Measurements from ENCODE around the gene TYK2.
"Not testable (repeated sequence)": the region's sequence is repeated elsewhere in the genome, so short reads cannot be mapped to it uniquely, and the experiment has no call there.

The TYK2 gene

DNA sequence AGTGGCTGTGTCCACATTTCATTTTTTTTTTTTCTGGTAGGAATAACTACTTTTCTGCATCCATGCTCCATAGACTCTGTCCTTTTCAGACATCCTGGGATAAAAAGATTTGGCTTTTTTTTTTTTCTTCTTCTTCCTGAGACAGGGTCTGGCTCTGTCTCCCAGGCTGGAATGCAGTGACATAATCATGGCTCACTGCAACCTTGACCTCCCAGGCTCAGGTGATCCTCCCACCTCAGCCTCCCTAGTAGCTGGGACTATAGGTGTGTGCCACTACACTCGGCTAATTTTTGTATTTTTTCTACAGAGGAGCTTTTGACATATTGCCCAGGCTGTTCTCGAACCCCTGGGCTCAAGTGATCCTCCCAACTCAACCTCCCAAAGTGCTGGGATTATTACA lies 36.9 kb downstream of the TYK2 start:
- H3K4me3 ChIP-seq (ENCODE audit: low read depth, low read length), result no peak overlapping the region
- DNase-seq (ENCODE audit: low read depth), result no peak
- no peak for TF ChIP-seq CTCF (IDR thresholded peaks at IDR 0.05; ENCODE audit: low read depth, low read length, missing control alignments)

GRCh38 chr19:10339977-10340376 lies 40.4 kb downstream of the TYK2 start:
- TF ChIP-seq CTCF (IDR thresholded peaks at IDR 0.05; ENCODE audit: low read depth, low read length, missing control alignments), result no peak
- DNase-seq (ENCODE audit: low read depth), result no peak

DNA sequence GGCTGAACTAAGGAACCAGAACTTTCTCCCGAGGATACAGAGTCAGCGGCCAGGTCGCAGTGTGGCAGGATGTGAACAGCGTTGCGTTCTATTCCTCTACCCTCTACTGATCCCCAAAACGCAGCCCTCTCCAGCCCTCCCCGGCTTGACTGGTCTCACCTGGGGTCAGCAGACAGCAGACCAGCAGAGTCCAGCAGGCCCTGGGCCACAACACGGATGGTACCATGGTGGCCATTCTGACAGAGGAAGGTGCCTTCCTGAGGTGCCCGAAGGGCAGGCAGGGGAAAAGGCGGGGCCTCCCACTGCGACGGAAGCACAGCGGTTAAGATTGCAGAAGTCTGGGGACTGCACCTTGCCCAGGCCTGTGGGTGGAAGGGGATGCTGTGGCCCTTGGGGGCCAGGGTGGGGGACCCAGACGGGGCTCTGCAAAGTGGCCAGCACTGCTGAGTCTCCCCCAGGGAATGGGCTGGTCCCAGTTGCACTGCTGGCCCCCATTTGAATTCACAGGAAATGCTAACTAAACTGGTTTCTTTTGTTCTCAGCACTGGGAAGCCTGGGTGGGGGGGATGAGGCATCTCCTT lies 40.9 kb downstream of the TYK2 start, which contains the start of gene ICAM3:
Gene ICAM3 (minus strand): TSS at position 245 of the 581 bp plus-strand sequence. CDS start 10 bp downstream, at position 235.
- H3K4me3 ChIP-seq (ENCODE audit: low read depth, low read length), result peak within 1 kb of the TSS; percentile 69
- no peak for TF ChIP-seq CTCF (IDR thresholded peaks at IDR 0.05; ENCODE audit: low read depth, low read length, missing control alignments)
- DNase-seq (ENCODE audit: low read depth), result peak; percentile 45

More at GRCh38 chr19:10339977-10340376, 40.4 kb downstream of the TYK2 start:
- peak overlapping the region; percentile 69; the same call in 1 of the 2 replicates for H3K4me3 ChIP-seq (ENCODE audit: low read depth, low read length)

DNA sequence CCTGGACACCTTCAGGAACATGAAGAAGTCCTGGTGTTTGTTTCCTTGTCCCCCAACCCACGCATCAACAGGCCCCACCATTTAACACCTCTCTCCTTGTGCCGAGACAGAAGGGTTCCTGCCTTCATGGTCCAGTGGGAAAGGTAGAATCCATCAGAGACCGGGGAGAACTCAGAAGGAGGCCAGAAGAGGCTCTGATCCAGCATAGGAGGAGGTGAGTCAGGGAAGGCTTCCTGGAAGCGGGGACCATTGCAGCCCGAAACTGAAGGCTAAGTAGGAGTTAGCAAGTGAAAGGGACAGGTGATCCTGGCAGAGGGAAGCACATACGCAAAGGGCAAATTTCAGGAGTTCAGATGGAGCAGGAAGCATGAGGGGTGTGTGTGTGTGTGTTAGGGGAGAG lies 41.4 kb downstream of the TYK2 start:
- DNase-seq (ENCODE audit: low read depth), result no peak
- no peak for TF ChIP-seq CTCF (IDR thresholded peaks at IDR 0.05; ENCODE audit: low read depth, low read length, missing control alignments)
- H3K4me3 ChIP-seq (ENCODE audit: low read depth, low read length), result peak overlapping the region; percentile 69

- H3K4me3 ChIP-seq (ENCODE audit: low read depth, low read length); DNase-seq (ENCODE audit: low read depth): not testable (repeated sequence)
Measured at GRCh38 chr19:10336725-10337124, 43.6 kb downstream of the TYK2 start.

GRCh38 chr19:10335352-10335985 lies 44.9 kb downstream of the TYK2 start:
- H3K4me3 ChIP-seq (ENCODE audit: low read depth, low read length), result no peak overlapping the region
- no peak for TF ChIP-seq CTCF (IDR thresholded peaks at IDR 0.05; ENCODE audit: low read depth, low read length, missing control alignments)

DNA sequence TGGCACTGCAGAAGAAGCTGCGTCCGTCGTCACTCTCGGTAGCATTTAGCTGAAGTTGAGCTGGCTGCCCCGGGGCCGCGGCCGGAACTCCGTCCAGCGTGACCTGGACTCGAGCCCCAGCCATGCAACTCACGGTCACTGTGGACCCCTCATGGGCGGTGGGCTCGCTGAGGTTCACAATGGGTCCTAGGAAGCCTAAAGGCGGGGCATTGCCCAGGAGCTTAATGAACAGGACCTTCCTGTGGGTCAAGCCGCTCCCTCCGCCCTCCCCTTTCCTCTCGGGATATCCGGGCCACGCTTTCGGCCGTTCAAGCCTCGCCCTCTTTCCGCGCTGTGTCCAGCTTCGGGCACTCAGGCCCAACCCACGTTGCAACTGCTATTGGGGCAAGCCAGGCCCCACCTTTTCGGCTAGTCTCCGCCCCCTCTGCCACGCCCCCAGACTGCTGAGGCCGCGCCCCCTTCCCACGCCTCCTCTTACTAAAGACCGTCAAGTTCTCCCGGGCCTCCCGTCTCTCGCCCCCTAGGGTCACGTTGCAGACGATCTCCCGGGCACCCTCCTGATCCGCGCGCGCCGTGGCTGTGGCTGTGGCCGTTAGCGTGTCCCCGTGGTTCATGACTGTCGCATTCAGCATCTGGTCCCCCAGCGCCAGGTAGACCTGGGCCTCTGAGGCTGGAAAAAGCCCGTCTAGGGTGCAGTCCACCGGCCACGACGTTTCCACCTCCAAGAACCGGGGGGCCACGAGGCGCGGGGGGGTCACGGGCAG lies 45.6 kb downstream of the TYK2 start:
- no peak for TF ChIP-seq CTCF (IDR thresholded peaks at IDR 0.05; ENCODE audit: low read depth, low read length, missing control alignments)
- no peak overlapping the region for H3K4me3 ChIP-seq (ENCODE audit: low read depth, low read length)
- DNase-seq (ENCODE audit: low read depth), result no peak

More at GRCh38 chr19:10335352-10335985, 44.9 kb downstream of the TYK2 start:
- no peak for DNase-seq (ENCODE audit: low read depth)

Measured in GM12864 (cell line).